NB4 (cell line): ENCODE results near the gene ZBTB42.

Source experiments
- MYC ChIP-seq: IDR thresholded peaks from 2 replicates; pipeline ENCODE4 v1.6.1; 2011; ENCODE audit warnings: low read depth, low read length
- POLR2A ChIP-seq: IDR thresholded peaks from 2 replicates; pipeline ENCODE4 v1.6.1; 2011; ENCODE audit warnings: mild to moderate bottlenecking; ENCODE audit not compliant: insufficient read length; ENCODE audit errors: extremely low read depth
- TF ChIP-seq, protein P1 (sequence below): IDR thresholded peaks from one replicate; pipeline ENCODE4 v1.5.1; 2012; ENCODE audit warnings: low read depth, low read length

DNA sequence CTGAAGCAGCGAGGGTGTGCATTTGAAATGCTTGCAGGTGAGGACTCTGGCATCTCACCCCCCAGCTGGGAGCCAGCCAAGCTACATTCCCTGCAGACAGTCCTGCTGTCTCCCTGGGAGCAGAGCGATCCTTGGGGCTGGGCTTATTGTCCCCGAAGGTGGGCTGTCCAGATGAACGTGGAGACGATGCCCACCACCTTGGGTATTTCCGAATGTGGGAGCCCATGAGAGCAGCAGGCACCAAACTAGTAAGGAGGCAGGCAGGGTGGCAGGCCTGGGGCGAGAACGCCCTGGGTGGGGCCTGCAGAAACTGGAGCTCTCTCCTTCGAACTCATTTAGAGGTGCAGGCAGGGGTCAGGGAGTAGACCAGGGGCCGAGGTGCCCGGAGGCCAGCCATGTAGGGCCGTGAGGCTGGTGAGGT is 18.5 kb downstream of the ZBTB42 start:
- TF ChIP-seq, protein P1, sequence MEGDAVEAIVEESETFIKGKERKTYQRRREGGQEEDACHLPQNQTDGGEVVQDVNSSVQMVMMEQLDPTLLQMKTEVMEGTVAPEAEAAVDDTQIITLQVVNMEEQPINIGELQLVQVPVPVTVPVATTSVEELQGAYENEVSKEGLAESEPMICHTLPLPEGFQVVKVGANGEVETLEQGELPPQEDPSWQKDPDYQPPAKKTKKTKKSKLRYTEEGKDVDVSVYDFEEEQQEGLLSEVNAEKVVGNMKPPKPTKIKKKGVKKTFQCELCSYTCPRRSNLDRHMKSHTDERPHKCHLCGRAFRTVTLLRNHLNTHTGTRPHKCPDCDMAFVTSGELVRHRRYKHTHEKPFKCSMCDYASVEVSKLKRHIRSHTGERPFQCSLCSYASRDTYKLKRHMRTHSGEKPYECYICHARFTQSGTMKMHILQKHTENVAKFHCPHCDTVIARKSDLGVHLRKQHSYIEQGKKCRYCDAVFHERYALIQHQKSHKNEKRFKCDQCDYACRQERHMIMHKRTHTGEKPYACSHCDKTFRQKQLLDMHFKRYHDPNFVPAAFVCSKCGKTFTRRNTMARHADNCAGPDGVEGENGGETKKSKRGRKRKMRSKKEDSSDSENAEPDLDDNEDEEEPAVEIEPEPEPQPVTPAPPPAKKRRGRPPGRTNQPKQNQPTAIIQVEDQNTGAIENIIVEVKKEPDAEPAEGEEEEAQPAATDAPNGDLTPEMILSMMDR = no peak
- TF ChIP-seq POLR2A (no peak), MYC (no peak)
